H1 (cell line): ENCODE results near the gene CDON. TPM values are rescaled to one million over a fixed set of nuclear protein-coding genes. Genes with fewer than 3 reads are reported as not detected.

Experiments
- EGR1 ChIP-seq: IDR thresholded peaks from 2 replicates; pipeline ENCODE4 v1.6.1; 2011; ENCODE audit warnings: low read depth, low read length, borderline replicate concordance
- PHF8 ChIP-seq: fragments of 200-600 bp; sonication (generic); conservative IDR thresholded peaks from 2 replicates; pipeline ENCODE4 v1.7.1; 2012; ENCODE audit warnings: low read depth, mild to moderate bottlenecking, inconsistent platforms, low read length, moderate library complexity
- RBBP5 ChIP-seq: IDR thresholded peaks from 2 replicates; pipeline ENCODE4 v1.7.1; 2012; ENCODE audit warnings: low read depth, mild to moderate bottlenecking, inconsistent platforms, low read length, moderate library complexity, borderline replicate concordance
- SIX5 ChIP-seq: IDR thresholded peaks from 2 replicates; pipeline ENCODE4 v1.6.1; 2011; ENCODE audit warnings: mild to moderate bottlenecking, low read depth, low read length
- TCF12 ChIP-seq: IDR thresholded peaks from 2 replicates; pipeline ENCODE4 v1.6.1; 2011; ENCODE audit warnings: low read depth, mild to moderate bottlenecking, low read length
- polyA plus RNA-seq, 7 experiments: library from polyadenylated mRNA; depleted of rRNA in 3 of 7; stranded (reverse) in 5 of 7; unstranded in 2 of 7; fragments of >200 nt in 5 of 7; fragments of 200-250 nt in 2 of 7; gene quantifications; 1 replicate in 5 of 7; 2 replicates in 1 of 7; 4 replicates in 1 of 7; pipeline versions ENCODE4 v1.2.1 to v1.2.3, GENCODE V29; 2011 to 2013; ENCODE audit warnings: missing spikeins in 2 of 7, mixed read lengths in 2 of 7
- total RNA-seq: library from RNA; stranded (reverse); fragmentation: NEBNext Ultra II Directional; extraction: Animal tissue kit (Norgen Biotek cat#: 25700); gene quantifications from 2 replicates; pipeline ENCODE4 v1.2.1, GENCODE V29; 2021

The CDON gene
- total and polyA plus RNA-seq, 2 of the 8 experiments (the other 6 are each of a cell fraction or from before 2014, with no cell fraction given) = 11.0 to 32.5 TPM

DNA sequence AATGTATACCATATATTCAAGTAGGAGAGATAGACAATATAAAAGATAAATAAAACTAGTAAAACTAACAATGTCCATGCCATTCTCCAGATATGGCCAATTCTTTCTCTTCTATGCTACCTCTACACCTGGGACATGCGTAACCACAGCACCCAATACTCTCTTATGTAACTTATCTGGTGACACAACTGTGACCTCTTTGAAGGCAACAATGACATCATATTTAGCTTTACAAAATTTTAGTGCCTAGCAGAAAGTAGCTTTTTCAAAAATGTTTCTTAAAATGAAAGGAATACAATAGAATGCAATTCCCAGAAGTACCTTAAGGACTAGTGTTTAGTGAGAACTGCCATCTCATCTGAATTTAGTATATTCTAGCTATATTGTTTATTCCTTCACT, 36.8 kb downstream of the CDON start (continued):
- TF ChIP-seq TCF12 = no peak
- TF ChIP-seq PHF8 = no peak
- TF ChIP-seq EGR1 = no peak
- TF ChIP-seq SIX5 = no peak
- TF ChIP-seq RBBP5 = no peak
